GM12801 (cell line): ENCODE results near the gene COL6A5.

ENCODE experiments used
- CTCF ChIP-seq: IDR thresholded peaks from one replicate; pipeline ENCODE4 v1.5.1; 2011; ENCODE audit warnings: control low read depth; ENCODE audit not compliant: insufficient read length; ENCODE audit errors: extremely low read depth

Gene COL6A5

GRCh38 chr3:130377960-130378676 lies 32.6 kb downstream of the COL6A5 start:
- no peak for TF ChIP-seq CTCF

- no peak for TF ChIP-seq CTCF
Measured at GRCh38 chr3:130378677-130379191, 33.3 kb downstream of the COL6A5 start.

- TF ChIP-seq CTCF, result no peak
Measured at GRCh38 chr3:130379274-130379673, 33.8 kb downstream of the COL6A5 start.

- no peak for TF ChIP-seq CTCF
Measured at GRCh38 chr3:130380398-130380797, 34.9 kb downstream of the COL6A5 start.

GRCh38 chr3:130383424-130383823 lies 38.0 kb downstream of the COL6A5 start:
- no peak for TF ChIP-seq CTCF

GRCh38 chr3:130384476-130385025 lies 39.1 kb downstream of the COL6A5 start:
- TF ChIP-seq CTCF, result no peak

- TF ChIP-seq CTCF, result no peak
Measured at GRCh38 chr3:130386604-130387263, 41.3 kb downstream of the COL6A5 start.
